ENCODE measurements around the gene STK11. TPM values are rescaled to one million over a fixed set of nuclear protein-coding genes. Genes with fewer than 3 reads are reported as not detected.

Gene STK11
- total RNA-seq, 1 experiment from 2014 or later: 53.0 TPM

- POLR2A ChIA-PET (ENCODE audit: unreplicated experiment): interaction anchor here (1.6 kb wide), 1 partner anchor 15 kb away, joined by 13 read pairs; the partner anchor contains the start of gene CIRBP
- Histone ChIP-seq H3K4me1 (replicated peaks; ENCODE audit: insufficient read depth) (peaks cover 30% of the 10 kb centered on the region), H4K20me1 (ENCODE audit: insufficient read depth) (peaks cover 14% of the 10 kb centered on the region; the same call in 1 of the 2 replicates), H3K36me3 (ENCODE audit: low read depth) (peaks cover 3% of the 10 kb centered on the region; the same call in 1 of the 2 replicates), H3K79me2 (ENCODE audit: low read depth) (peaks cover 57% of the 10 kb centered on the region), H3K4me2 (peak overlapping the region; percentile 75), H3K27ac (peak overlapping the region; percentile 88; the same call in 1 of the 2 replicates), H3K27me3 (ENCODE audit: insufficient read depth, low read depth) (no peaks in the 10 kb centered on the region), H3K9me3 (ENCODE audit: insufficient read depth, low read depth) (no peaks in the 10 kb centered on the region), H3K9me2 (ENCODE audit: insufficient read depth) (no peaks in the 10 kb centered on the region), H3F3A (ENCODE audit: insufficient read depth, low read depth) (peaks cover 44% of the 10 kb centered on the region), H2AFZ (no peak overlapping the region), H3K4me3 (peak overlapping the region; percentile 71; the same call in 1 of the 2 replicates)
- TF ChIP-seq CTCF (conservative IDR thresholded peaks at IDR 0.05) (no peak), EZH2 (IDR thresholded peaks at IDR 0.05; ENCODE audit: low read depth) (no peak)
- CTCF ChIA-PET: interaction anchor here (0.6 kb wide), 1 partner anchor 231 kb away, joined by 4 read pairs; no protein-coding TSS in a partner anchor
- no TSS peak for BruUV-seq (replicated peaks)
- DNase-seq: no peak
- intact Hi-C loops (cut with micrococcal nuclease; ENCODE audit: unreplicated experiment): no loop called here
These were observed 48.5 kb downstream of the STK11 start for GRCh38 chr19:1254081-1254527.

GRCh38 chr19:1254530-1255185, 49.1 kb downstream of the STK11 start:
- Histone ChIP-seq H3K4me3 (no peak overlapping the region), H4K20me1 (ENCODE audit: insufficient read depth) (peaks cover 14% of the 10 kb centered on the region; the same call in 1 of the 2 replicates), H3F3A (ENCODE audit: insufficient read depth, low read depth) (peaks cover 49% of the 10 kb centered on the region), H3K9me2 (ENCODE audit: insufficient read depth) (no peaks in the 10 kb centered on the region), H3K27ac (0 out of 2 replicates have a peak overlapping the region, but pooled peaks have one; percentile 12), H3K9me3 (ENCODE audit: insufficient read depth, low read depth) (no peaks in the 10 kb centered on the region), H3K79me2 (ENCODE audit: low read depth) (peaks cover 57% of the 10 kb centered on the region), H3K36me3 (ENCODE audit: low read depth) (peaks cover 3% of the 10 kb centered on the region; the same call in 1 of the 2 replicates), H3K4me1 (replicated peaks; ENCODE audit: insufficient read depth) (peaks cover 34% of the 10 kb centered on the region), H3K27me3 (ENCODE audit: insufficient read depth, low read depth) (no peaks in the 10 kb centered on the region), H3K4me2 (no peak overlapping the region), H2AFZ (no peak overlapping the region)
- DNase-seq: no peak
- ChIA-PET POLR2A (ENCODE audit: unreplicated experiment) (interaction anchor here (0.7 kb wide), 1 partner anchor 12 kb away, joined by 5 read pairs; no protein-coding TSS in a partner anchor), CTCF (interaction anchor here (0.6 kb wide), 1 partner anchor 231 kb away, joined by 4 read pairs; no protein-coding TSS in a partner anchor)
- no TSS peak for BruUV-seq (replicated peaks)
- no peak for TF ChIP-seq CTCF (conservative IDR thresholded peaks at IDR 0.05)
- no peak for TF ChIP-seq EZH2 (IDR thresholded peaks at IDR 0.05; ENCODE audit: low read depth)
- intact Hi-C loops (cut with micrococcal nuclease; ENCODE audit: unreplicated experiment): no loop called here

- Histone ChIP-seq H3K4me3 (no peak overlapping the region), H3F3A (ENCODE audit: insufficient read depth, low read depth) (peaks cover 57% of the 10 kb centered on the region), H3K27me3 (ENCODE audit: insufficient read depth, low read depth) (no peaks in the 10 kb centered on the region), H3K36me3 (ENCODE audit: low read depth) (peaks cover 3% of the 10 kb centered on the region; the same call in 1 of the 2 replicates), H3K4me1 (replicated peaks; ENCODE audit: insufficient read depth) (peaks cover 42% of the 10 kb centered on the region), H3K4me2 (no peak overlapping the region), H2AFZ (no peak overlapping the region), H3K27ac (0 out of 2 replicates have a peak overlapping the region, but pooled peaks have one; percentile 6), H3K79me2 (ENCODE audit: low read depth) (peaks cover 54% of the 10 kb centered on the region), H4K20me1 (ENCODE audit: insufficient read depth) (peaks cover 14% of the 10 kb centered on the region; the same call in 1 of the 2 replicates), H3K9me3 (ENCODE audit: insufficient read depth, low read depth) (no peaks in the 10 kb centered on the region), H3K9me2 (ENCODE audit: insufficient read depth) (no peaks in the 10 kb centered on the region)
- TF ChIP-seq EZH2 (IDR thresholded peaks at IDR 0.05; ENCODE audit: low read depth) (no peak), CTCF (conservative IDR thresholded peaks at IDR 0.05) (no peak)
- ChIA-PET POLR2A (ENCODE audit: unreplicated experiment) (interaction anchor here (0.7 kb wide), 1 partner anchor 11 kb away, joined by 5 read pairs; no protein-coding TSS in a partner anchor), CTCF (no interaction called here)
- BruUV-seq (replicated peaks): no TSS peak
- DNase-seq: no peak
- intact Hi-C loops (cut with micrococcal nuclease; ENCODE audit: unreplicated experiment): no loop called here
These were observed 49.9 kb downstream of the STK11 start for GRCh38 chr19:1255186-1256161.

Data from PC-9 (cell line).